Parathyroid adenoma (tissue), 2 donors: ENCODE data around the gene MAP2K2.

Experiments
- H2AFZ ChIP-seq: fragments of 300-600 bp; sonication (generic); one replicate; pipeline ENCODE4 v1.7.0; 2017; ENCODE audit warnings: antibody characterized with exemption, mild to moderate bottlenecking
- H3K27ac ChIP-seq: fragments of 300-600 bp; sonication (generic); one replicate; pipeline ENCODE4 v1.7.0; 2017
- H3K27me3 ChIP-seq: fragments of 300-600 bp; sonication (generic); one replicate; pipeline ENCODE4 v1.7.0; 2017; ENCODE audit warnings: low read length; ENCODE audit not compliant: control insufficient read depth, insufficient read depth
- H3K36me3 ChIP-seq: fragments of 300-600 bp; sonication (generic); one replicate; pipeline ENCODE4 v1.7.0; 2017; ENCODE audit warnings: low read length; ENCODE audit not compliant: control insufficient read depth, insufficient read depth
- H3K4me1 ChIP-seq: fragments of 300-600 bp; sonication (generic); one replicate; pipeline ENCODE4 v1.7.0; 2017; ENCODE audit warnings: control low read depth
- H3K4me2 ChIP-seq: fragments of 300-600 bp; sonication (generic); one replicate; pipeline ENCODE4 v1.7.0; 2017; ENCODE audit warnings: low read length
- H3K4me3 ChIP-seq: fragments of 300-600 bp; sonication (generic); one replicate; pipeline ENCODE4 v1.7.0; 2017; ENCODE audit warnings: low read depth, low read length
- H3K79me2 ChIP-seq: fragments of 300-600 bp; sonication (generic); one replicate; pipeline ENCODE4 v1.7.0; 2017; ENCODE audit warnings: control low read depth
- H3K9ac ChIP-seq: fragments of 300-600 bp; sonication (generic); one replicate; pipeline ENCODE4 v1.7.0; 2017; ENCODE audit warnings: mild to moderate bottlenecking
- H3K9me3 ChIP-seq: fragments of 300-600 bp; sonication (generic); one replicate; pipeline ENCODE4 v1.7.0; 2017; ENCODE audit warnings: low read length; ENCODE audit not compliant: control insufficient read depth
- CTCF ChIP-seq: fragments of 300-600 bp; sonication (generic); IDR thresholded peaks from one replicate; pipeline ENCODE4 v1.7.0; 2017; ENCODE audit warnings: antibody characterized with exemption, mild to moderate bottlenecking
- donor health status: primary hyperparathyroidism.

Gene MAP2K2

GRCh38 chr19:4100647-4101495 is 23.1 kb downstream of the MAP2K2 start:
- no peak for TF ChIP-seq CTCF
- no peak overlapping the region for H3K4me3 ChIP-seq
- H3K27ac ChIP-seq, result no peak overlapping the region
- no peaks in the 10 kb centered on the region for H3K27me3 ChIP-seq
- peaks cover 4% of the 10 kb centered on the region for H3K79me2 ChIP-seq
- no peaks in the 10 kb centered on the region for H3K36me3 ChIP-seq
- H3K9ac ChIP-seq, result no peak overlapping the region
- no peak overlapping the region for H3K4me2 ChIP-seq
- H2AFZ ChIP-seq, result no peak overlapping the region
- peaks cover 7% of the 10 kb centered on the region for H3K4me1 ChIP-seq
- H3K9me3 ChIP-seq, result no peaks in the 10 kb centered on the region

GRCh38 chr19:4099041-4099764 is 24.7 kb downstream of the MAP2K2 start:
- no peak overlapping the region for H3K4me2 ChIP-seq
- H3K4me1 ChIP-seq, result peaks cover 7% of the 10 kb centered on the region
- no peak overlapping the region for H3K9ac ChIP-seq
- H3K4me3 ChIP-seq, result no peak overlapping the region
- H2AFZ ChIP-seq, result no peak overlapping the region
- H3K27me3 ChIP-seq, result no peaks in the 10 kb centered on the region
- H3K27ac ChIP-seq, result no peak overlapping the region
- no peaks in the 10 kb centered on the region for H3K9me3 ChIP-seq
- no peaks in the 10 kb centered on the region for H3K79me2 ChIP-seq
- H3K36me3 ChIP-seq, result no peaks in the 10 kb centered on the region
- TF ChIP-seq CTCF, result no peak

GRCh38 chr19:4098493-4098892 is 25.4 kb downstream of the MAP2K2 start:
- H3K4me2 ChIP-seq, result no peak overlapping the region
- H3K27me3 ChIP-seq, result no peaks in the 10 kb centered on the region
- H3K9ac ChIP-seq, result no peak overlapping the region
- H3K4me1 ChIP-seq, result peaks cover 7% of the 10 kb centered on the region
- TF ChIP-seq CTCF, result no peak
- no peaks in the 10 kb centered on the region for H3K9me3 ChIP-seq
- no peak overlapping the region for H2AFZ ChIP-seq
- no peak overlapping the region for H3K27ac ChIP-seq
- no peaks in the 10 kb centered on the region for H3K79me2 ChIP-seq
- H3K4me3 ChIP-seq, result no peak overlapping the region
- no peaks in the 10 kb centered on the region for H3K36me3 ChIP-seq

GRCh38 chr19:4097501-4097900 is 26.4 kb downstream of the MAP2K2 start:
- no peaks in the 10 kb centered on the region for H3K27me3 ChIP-seq
- peak overlapping the region; percentile 63 for H3K27ac ChIP-seq
- no peak overlapping the region for H3K4me3 ChIP-seq
- no peak for TF ChIP-seq CTCF
- H3K4me2 ChIP-seq, result no peak overlapping the region
- no peaks in the 10 kb centered on the region for H3K9me3 ChIP-seq
- H3K9ac ChIP-seq, result no peak overlapping the region
- H3K4me1 ChIP-seq, result peaks cover 7% of the 10 kb centered on the region
- H3K79me2 ChIP-seq, result no peaks in the 10 kb centered on the region
- H2AFZ ChIP-seq, result peak overlapping the region; percentile 47
- no peaks in the 10 kb centered on the region for H3K36me3 ChIP-seq
